ENCODE measurements around the gene MRAP.

DNA sequence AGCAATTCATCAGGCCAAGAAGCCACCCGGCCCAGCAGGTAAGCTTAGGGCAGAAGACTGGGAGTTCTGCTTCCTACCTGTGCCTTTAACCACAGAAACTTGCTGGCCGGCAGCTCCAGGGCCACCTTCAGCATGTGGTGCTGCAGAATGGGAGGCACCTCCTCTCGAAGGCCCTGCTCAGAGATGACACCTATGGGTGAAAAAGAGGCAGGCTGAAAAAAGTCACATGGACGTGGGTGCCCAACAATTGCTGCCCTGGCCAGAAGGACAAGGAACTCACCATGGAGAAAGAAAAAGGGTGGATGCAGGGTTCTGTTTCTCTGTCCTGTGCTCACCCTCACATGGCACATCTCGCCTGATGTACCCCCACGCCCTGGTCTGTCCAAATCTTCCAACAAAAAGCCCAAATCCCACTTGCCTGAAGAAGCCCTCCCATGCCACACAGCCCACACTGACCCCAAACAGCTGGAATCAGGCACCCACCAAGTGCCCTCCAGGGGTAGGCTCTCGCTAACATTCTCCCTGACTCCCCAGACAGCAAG, 61.1 kb downstream of the MRAP start:
- TF ChIP-seq, protein P1, sequence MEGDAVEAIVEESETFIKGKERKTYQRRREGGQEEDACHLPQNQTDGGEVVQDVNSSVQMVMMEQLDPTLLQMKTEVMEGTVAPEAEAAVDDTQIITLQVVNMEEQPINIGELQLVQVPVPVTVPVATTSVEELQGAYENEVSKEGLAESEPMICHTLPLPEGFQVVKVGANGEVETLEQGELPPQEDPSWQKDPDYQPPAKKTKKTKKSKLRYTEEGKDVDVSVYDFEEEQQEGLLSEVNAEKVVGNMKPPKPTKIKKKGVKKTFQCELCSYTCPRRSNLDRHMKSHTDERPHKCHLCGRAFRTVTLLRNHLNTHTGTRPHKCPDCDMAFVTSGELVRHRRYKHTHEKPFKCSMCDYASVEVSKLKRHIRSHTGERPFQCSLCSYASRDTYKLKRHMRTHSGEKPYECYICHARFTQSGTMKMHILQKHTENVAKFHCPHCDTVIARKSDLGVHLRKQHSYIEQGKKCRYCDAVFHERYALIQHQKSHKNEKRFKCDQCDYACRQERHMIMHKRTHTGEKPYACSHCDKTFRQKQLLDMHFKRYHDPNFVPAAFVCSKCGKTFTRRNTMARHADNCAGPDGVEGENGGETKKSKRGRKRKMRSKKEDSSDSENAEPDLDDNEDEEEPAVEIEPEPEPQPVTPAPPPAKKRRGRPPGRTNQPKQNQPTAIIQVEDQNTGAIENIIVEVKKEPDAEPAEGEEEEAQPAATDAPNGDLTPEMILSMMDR (IDR thresholded peaks at IDR 0.05): no peak
- no peak for TF ChIP-seq POLR2A (IDR thresholded peaks at IDR 0.05)
